Calu3 (cell line): ENCODE measurements around the gene PDE7B. TPM values are rescaled to one million over a fixed set of nuclear protein-coding genes. Genes with fewer than 3 reads are reported as not detected.

Experiments used
- BruUV-seq: library from RNA; stranded (reverse); fragments of 400-500 nt; replicated peaks from 2 replicates; lab custom pipeline; 2021; lab: Mats Ljungman, UMichigan
- CTCF ChIA-PET: fragments of 300-600 bp; sonication (Branson Sonifier 250); formaldehyde crosslinking; loops from one replicate; lab custom pipeline; 2022; ENCODE audit warnings: antibody characterized with exemption; lab: Charles Lee
- DNase-seq: peaks from one replicate; pipeline ENCODE4 v3.0.0; 2022
- H3K27ac Mint-ChIP-seq: one replicate; pipeline ENCODE4 v1.8.0; 2022; ENCODE audit warnings: mixed read lengths; ENCODE audit not compliant: unreplicated experiment
- H3K27me3 Mint-ChIP-seq: one replicate; pipeline ENCODE4 v1.8.0; 2022; ENCODE audit warnings: mixed read lengths; ENCODE audit not compliant: unreplicated experiment
- H3K36me3 Mint-ChIP-seq: one replicate; pipeline ENCODE4 v1.8.0; 2022; ENCODE audit warnings: mild to moderate bottlenecking, moderate library complexity, mixed read lengths; ENCODE audit not compliant: insufficient read depth, unreplicated experiment
- H3K4me1 Mint-ChIP-seq: one replicate; pipeline ENCODE4 v1.8.0; 2022; ENCODE audit warnings: mild to moderate bottlenecking, low read depth, mixed read lengths; ENCODE audit not compliant: unreplicated experiment
- H3K4me3 Mint-ChIP-seq: one replicate; pipeline ENCODE4 v1.8.0; 2022; ENCODE audit warnings: mild to moderate bottlenecking, low read depth, moderate library complexity, mixed read lengths; ENCODE audit not compliant: unreplicated experiment
- H3K9me3 Mint-ChIP-seq: one replicate; pipeline ENCODE4 v1.8.0; 2022; ENCODE audit warnings: low read depth, mixed read lengths; ENCODE audit not compliant: unreplicated experiment
- CTCF ChIP-seq: fragments of 200-600 bp; IDR thresholded peaks from one replicate; pipeline ENCODE4 v1.8.0; 2022; ENCODE audit warnings: antibody characterized with exemption; ENCODE audit not compliant: unreplicated experiment
- intact Hi-C: fragments of 100-400 bp; cut with micrococcal nuclease; formaldehyde crosslinking; loops from one replicate; pipeline ENCODE4 v1.10.0; 2022; ENCODE audit not compliant: unreplicated experiment
- total RNA-seq: library from RNA; stranded (reverse); gene quantifications from 2 replicates; pipeline ENCODE4 v1.2.3, GENCODE V29; 2022

Gene PDE7B
- total RNA-seq, 1 experiment from 2014 or later, result 0.09 TPM

GRCh38 chr6:135913785-135914184, 62.3 kb downstream of the PDE7B start:
- no TSS peak for BruUV-seq
- intact Hi-C loops, result loop anchor here (10.0 kb wide), 1 partner anchor 311 kb away; no protein-coding TSS in a partner anchor
- peaks cover 6% of the 10 kb centered on the region for H3K4me1 Mint-ChIP-seq
- no peaks in the 10 kb centered on the region for H3K9me3 Mint-ChIP-seq
- no peak for DNase-seq
- H3K36me3 Mint-ChIP-seq, result no peaks in the 10 kb centered on the region
- no peaks in the 10 kb centered on the region for H3K27me3 Mint-ChIP-seq
- CTCF ChIA-PET, result interaction anchor here (0.6 kb wide), 1 partner anchor 351 kb away, joined by 3 read pairs; no protein-coding TSS in a partner anchor
- no peak overlapping the region for H3K4me3 Mint-ChIP-seq
- TF ChIP-seq CTCF, result no peak
- H3K27ac Mint-ChIP-seq, result no peak overlapping the region

- Mint-ChIP-seq H3K27ac (no peak overlapping the region), H3K4me1 (peaks cover 8% of the 10 kb centered on the region), H3K27me3 (no peaks in the 10 kb centered on the region), H3K36me3 (no peaks in the 10 kb centered on the region), H3K4me3 (no peak overlapping the region), H3K9me3 (no peaks in the 10 kb centered on the region)
- intact Hi-C loops, result loop anchor here (10.0 kb wide), 1 partner anchor 306 kb away; no protein-coding TSS in a partner anchor
- TF ChIP-seq CTCF, result no peak
- no TSS peak for BruUV-seq
- CTCF ChIA-PET, result no interaction called here
- DNase-seq, result no peak
Observed at GRCh38 chr6:135919026-135919425, 67.5 kb downstream of the PDE7B start.

GRCh38 chr6:135920689-135921088, 69.2 kb downstream of the PDE7B start:
- Mint-ChIP-seq H3K36me3 (no peaks in the 10 kb centered on the region), H3K27me3 (no peaks in the 10 kb centered on the region), H3K4me3 (no peak overlapping the region), H3K4me1 (peaks cover 8% of the 10 kb centered on the region), H3K27ac (no peak overlapping the region), H3K9me3 (no peaks in the 10 kb centered on the region)
- no peak for TF ChIP-seq CTCF
- intact Hi-C loops, result loop anchor here (10.0 kb wide), 1 partner anchor 386 kb away; no protein-coding TSS in a partner anchor
- CTCF ChIA-PET, result interaction anchor here (1.1 kb wide), 1 partner anchor 11 kb away, joined by 3 read pairs; no protein-coding TSS in a partner anchor
- BruUV-seq, result no TSS peak
- DNase-seq, result no peak

GRCh38 chr6:135921188-135921587, 69.7 kb downstream of the PDE7B start:
- no peak for TF ChIP-seq CTCF
- H3K4me1 Mint-ChIP-seq, result peaks cover 8% of the 10 kb centered on the region
- H3K36me3 Mint-ChIP-seq, result no peaks in the 10 kb centered on the region
- H3K4me3 Mint-ChIP-seq, result no peak overlapping the region
- CTCF ChIA-PET, result interaction anchor here (1.1 kb wide), 1 partner anchor 12 kb away, joined by 3 read pairs; no protein-coding TSS in a partner anchor
- H3K27ac Mint-ChIP-seq, result no peak overlapping the region
- no peak for DNase-seq
- intact Hi-C loops, result loop anchor here (10.0 kb wide), 1 partner anchor 386 kb away; no protein-coding TSS in a partner anchor
- no peaks in the 10 kb centered on the region for H3K27me3 Mint-ChIP-seq
- no peaks in the 10 kb centered on the region for H3K9me3 Mint-ChIP-seq
- BruUV-seq, result no TSS peak
